SK-N-MC (cell line): ENCODE data around the gene NSMCE4A.

ENCODE experiments used
- EZH2 ChIP-seq: fragments of 200-600 bp; sonication (generic); IDR thresholded peaks from one replicate; pipeline ENCODE4 v1.6.1; 2017; ENCODE audit warnings: antibody characterized with exemption
- POLR2AphosphoS5 ChIP-seq: IDR thresholded peaks from 2 replicates; pipeline ENCODE4 v1.6.1; 2012; ENCODE audit warnings: mild to moderate bottlenecking, low read depth, low read length, borderline replicate concordance

GRCh38 chr10:121947343-121948330 is 27.4 kb downstream of the NSMCE4A start:
- no peak for TF ChIP-seq POLR2AphosphoS5
- no peak for TF ChIP-seq EZH2
